MV-4-11 (cell line): ENCODE results near the gene CNTFR.

ENCODE experiments used
- DNase-seq: peaks from one replicate; lab custom pipeline; 2025; lab: John Stamatoyannopoulos, UW

Gene CNTFR

DNA sequence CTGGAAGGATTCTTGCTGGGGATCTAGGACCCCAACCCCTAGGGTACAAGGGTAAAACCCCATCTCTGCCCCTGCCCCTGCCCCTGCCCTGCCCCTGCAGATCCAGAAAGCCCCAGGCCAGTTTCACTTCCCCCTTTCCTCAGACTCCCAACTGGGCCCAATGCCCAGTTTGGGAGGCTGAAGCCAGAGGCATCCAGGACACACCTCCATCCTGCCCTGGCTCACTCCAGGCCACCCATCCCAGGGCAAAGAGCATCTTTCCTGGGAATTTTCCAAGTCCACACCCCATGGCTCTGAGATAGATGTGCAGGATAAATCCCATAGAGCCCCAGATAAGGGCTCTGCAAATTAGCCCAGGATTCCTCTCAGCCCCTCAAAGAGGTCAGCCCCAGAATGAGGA lies 17.4 kb downstream of the CNTFR start:
- no peak for DNase-seq

- no peak for DNase-seq
These were observed 18.1 kb downstream of the CNTFR start for GRCh38 chr9:34571481-34571810.

- no peak for DNase-seq
These were observed 18.6 kb downstream of the CNTFR start for GRCh38 chr9:34570809-34571480.

DNA sequence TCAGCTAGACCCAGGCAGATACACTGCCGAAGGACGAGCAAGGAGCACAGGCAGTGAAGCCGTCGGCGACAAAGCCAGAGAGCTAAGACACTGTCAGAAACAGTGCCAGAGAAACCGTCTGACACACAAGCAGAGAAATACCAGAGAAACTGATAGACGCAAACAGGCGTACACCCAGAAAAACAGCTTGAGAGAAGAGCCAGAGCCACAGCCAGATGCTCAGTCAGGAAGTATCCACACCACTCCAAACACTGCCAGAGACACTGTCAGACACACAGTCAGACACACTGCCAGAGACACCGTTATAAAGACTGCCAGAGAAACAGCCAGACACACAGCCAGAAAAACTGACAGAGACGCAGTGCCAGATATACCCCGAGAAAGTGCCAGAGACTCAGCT lies 19.1 kb downstream of the CNTFR start:
- no peak for DNase-seq

DNA sequence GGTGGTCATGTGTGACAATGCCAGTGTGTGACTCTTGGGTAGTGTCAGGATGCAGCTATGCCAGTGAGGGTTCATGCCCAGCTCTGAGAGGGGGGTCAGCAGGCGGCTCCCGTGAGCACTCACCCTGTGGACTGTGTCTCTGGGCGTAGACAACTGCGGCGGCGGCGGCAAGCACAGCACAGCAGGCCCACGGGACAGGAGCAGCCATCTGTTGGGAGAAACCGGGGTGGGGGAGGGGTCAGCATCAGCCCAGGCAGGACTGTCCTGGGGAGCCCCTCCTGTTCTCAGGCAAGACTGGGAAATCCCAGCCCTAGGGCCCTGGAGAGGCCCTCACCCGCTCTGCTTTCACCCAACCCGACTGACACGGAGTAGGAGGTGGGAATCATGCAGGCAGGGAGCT lies 20.8 kb downstream of the CNTFR start:
- no peak for DNase-seq

- no peak for DNase-seq
These were observed 21.4 kb downstream of the CNTFR start for GRCh38 chr9:34568133-34568532.

DNA sequence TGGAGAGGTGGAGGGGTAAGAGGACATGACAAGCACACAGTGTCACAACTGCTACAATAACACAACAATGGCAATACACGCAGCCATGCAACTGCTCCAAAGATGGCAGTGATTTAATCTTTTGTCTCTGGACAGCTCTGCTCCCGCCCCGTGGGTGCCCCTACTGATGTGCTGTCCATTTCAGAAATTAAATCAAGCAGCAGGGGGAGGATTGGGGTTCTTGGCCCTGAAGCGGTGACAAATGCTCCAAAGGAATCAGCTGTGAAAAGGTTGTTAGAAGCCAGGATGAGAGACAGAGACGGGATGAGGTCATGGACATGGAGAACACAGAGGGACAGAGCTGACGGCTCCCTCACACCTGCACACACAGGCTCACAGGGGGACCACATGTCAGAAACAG lies 22.6 kb downstream of the CNTFR start:
- no peak for DNase-seq

GRCh38 chr9:34566322-34566721 lies 23.2 kb downstream of the CNTFR start:
- DNase-seq, result no peak

GRCh38 chr9:34565856-34566255 lies 23.7 kb downstream of the CNTFR start:
- DNase-seq, result no peak

DNA sequence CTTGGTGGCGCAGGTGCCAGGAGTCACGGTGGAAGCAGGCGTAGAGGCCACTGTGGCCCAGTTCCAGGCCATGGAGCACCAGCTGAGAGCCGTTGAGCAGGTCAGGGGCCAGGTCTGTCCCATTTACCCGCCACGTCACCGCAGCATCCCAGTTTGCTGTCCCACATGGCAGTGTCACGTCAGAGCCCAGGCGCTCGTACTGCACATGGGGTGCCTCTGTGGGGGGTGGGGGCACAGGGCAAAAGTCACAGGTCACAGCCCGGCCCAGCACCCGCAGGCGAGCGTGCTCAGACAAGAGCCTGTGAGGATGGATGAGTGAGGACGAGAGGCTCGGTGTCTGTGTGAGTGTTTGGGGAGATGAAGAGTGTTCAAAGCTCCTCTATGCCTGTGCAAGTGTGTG lies 24.9 kb downstream of the CNTFR start:
- DNase-seq, result no peak

GRCh38 chr9:34563262-34563661 lies 26.3 kb downstream of the CNTFR start:
- DNase-seq, result no peak

DNA sequence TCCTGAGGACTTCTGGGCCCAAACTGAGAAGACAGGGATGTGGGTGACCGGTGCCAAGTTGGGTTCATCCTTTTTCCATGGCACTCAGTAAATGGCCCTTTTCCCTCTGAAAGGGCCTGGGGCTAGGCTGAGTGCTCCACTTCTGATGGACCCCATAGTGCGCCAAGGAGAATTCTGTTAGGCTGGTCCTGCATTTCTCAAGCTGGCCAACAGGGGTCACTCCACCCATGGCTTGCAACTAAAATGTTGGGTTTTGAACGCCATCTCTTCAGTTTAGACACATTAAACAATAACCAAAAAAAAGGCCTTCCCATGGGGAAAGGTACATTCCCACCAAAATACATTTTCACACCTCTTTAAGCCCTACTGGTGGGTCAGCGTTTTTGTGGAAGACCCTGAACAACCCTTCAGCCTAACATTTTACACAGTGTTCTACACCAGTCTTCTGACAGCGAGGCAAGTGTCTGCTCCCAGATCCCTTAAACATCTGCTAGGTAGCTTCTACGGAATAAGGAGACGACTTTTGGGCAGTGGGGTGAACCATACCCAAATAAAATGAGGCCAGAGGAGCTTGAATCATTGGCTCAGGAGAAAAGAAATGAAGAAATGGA lies 27.3 kb downstream of the CNTFR start:
- DNase-seq, result no peak

DNA sequence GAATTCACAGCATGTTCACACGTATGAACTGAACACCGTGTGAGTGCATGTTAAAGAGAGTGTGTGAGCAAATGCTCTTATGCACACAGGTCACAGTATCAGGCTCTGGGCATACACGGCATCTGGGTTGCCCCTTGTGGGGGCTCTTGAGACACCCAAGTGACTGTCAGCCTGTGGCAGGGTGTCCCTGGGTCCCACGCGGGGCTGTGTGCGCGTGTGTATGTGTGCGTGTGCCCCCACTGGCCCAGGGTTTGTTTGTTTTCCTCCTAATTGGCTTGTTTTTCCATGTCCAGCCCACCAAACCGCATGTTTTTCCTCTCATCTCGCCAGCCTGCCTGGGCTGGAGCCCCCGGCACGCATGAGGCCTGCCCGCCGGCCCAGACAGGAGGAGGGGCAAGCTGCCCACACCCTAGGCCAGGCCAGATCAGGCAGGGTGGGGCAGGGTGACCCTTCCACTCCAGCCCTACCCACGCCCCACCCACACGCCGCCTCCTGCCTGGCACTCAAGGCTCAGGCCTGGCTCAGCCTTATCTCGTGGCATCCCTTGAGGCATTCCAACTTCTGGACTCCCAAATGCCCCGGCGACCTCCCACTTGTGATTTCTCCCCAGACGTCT lies 28.8 kb downstream of the CNTFR start:
- no peak for DNase-seq

DNA sequence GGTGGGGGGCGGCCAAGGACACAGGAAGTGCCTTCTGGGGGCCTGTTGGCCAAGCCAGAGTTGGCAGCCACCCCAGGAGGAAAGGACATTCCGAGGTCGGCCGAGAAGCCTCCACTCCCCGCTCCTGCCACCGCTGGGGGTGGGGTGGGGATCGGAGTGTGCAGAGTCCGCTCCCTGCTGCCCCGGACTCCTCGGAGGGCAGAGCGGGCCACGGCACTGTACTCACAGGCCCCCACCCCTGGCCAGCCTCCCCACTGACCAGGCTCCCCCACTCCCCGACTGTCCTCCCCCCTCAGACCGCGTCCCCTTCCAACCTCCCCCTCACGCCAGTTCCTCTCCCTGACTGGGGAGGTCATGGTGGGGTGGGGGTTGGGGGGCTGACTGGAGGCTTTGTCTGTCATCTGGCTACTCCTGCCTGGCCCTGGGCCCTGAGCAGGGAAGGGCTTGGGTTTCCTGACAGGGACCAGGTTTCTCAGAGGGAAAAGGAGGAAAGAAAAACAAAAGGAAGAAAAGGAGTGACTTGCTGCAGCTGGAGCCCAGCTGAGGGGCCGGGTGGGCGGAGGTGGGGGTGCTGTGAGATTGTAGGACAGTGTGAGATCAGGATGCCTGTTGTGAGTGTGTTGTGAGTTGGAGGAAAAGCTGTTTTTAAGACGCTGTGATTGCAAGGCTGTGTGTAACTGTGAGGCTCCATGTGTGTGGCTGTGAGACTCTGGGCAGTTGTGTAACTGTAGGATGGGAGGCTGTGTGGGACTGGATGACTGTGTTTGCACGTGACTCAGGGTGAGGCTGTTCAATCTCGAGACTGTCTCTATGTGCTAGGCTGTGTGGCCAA lies 29.7 kb downstream of the CNTFR start:
- DNase-seq, result peak; percentile 15

DNA sequence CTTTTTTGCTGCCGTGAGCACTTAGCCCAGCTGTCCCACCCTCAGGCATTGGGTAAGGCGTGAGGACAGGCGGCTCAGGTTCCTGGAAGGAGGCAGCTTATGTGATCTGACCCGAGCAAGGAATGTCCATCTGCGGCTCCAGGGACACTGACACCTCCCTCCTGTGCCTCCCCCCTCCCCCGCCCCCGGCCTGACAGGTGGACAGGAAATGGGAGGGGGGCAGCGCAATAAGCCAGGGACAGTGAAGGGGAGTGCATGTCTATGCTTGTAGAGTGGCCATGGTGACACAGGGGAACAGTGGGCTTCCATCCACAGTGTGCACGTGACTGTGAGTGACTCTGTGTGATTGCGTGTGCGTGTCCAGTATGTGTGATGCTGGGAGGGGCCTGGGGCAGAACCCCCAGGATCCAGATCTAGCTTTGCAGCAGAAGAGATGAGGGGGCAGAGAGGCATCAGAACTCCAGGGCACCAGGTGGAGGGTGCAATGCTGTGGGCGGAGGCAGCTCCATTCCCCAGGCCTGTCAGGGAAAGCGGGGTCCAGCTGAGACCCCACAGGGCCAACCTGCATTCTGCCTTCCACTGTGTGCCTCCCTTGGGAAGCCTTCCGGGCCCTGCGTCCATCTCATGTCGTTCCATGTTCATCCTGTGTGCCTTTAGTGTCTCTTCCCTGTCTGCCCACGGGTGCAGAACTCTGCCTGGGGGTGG lies 30.5 kb downstream of the CNTFR start:
- DNase-seq, result no peak

- no peak for DNase-seq
These were observed 31.2 kb downstream of the CNTFR start for GRCh38 chr9:34558364-34558763.

GRCh38 chr9:34557426-34558321 lies 31.9 kb downstream of the CNTFR start:
- no peak for DNase-seq

GRCh38 chr9:34556949-34557348 lies 32.6 kb downstream of the CNTFR start:
- no peak for DNase-seq

DNA sequence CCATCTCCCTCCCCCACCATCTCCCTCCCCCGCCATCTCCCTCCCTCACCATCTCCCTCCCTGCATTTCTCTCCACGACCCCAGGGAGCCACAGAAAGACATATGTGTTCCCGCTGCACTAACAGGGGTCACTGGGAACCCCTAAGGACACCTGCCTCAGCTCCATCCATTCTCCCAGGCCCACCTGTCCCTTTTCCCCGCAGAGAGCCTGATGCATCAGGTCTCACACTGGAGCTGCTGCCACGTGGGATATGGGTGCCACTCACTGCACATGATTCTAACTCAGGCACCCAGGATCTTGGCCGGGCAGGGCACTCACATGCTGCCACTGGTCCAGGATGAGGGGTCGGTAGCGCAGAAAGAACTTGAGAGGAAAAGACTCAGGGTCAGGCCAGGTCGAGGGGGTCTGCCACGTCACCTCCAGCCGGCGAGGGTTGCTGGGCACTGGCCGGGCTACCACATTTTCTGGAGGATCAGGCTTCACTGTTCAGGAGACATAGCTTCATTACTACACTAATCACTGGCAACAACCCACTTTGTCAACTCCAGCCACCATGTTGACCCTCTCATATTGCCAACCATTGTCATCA lies 33.5 kb downstream of the CNTFR start:
- DNase-seq, result no peak

GRCh38 chr9:34555500-34555899 lies 34.0 kb downstream of the CNTFR start:
- no peak for DNase-seq

DNA sequence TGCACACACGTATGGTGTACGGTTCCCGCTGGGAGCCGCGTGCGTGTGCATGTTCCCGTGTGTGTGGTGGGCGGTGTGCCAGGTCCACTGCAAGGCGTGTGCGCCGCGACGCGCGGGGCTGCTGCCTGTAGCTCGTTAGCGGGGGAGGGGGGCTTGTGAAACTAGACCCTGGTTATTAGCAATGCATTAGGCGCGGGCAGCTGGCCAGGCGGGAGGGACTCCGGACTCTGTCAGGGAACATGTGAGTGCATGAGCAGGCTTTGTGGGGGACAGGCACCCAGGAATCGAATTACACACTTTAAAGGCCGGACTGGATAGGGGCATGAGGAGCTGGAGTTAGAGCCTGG lies 34.5 kb downstream of the CNTFR start:
- DNase-seq, result no peak
